NCI-H446 (cell line): ENCODE results near the gene ZSCAN26.

Experiments used
- DNase-seq, 2 experiments: peaks; one replicate each; lab custom pipeline; 2025; lab: John Stamatoyannopoulos, UW

Gene ZSCAN26

GRCh38 chr6:28266962-28267694, at the start of gene ZSCAN26:
ZSCAN26 (plus strand) TSS chr6:28267143; CDS start chr6:28271920, 4,777 bp downstream.
- DNase-seq = peak; percentile 85 to 91

GRCh38 chr6:28217890-28218289, 49.1 kb upstream of the ZSCAN26 start:
- no peak for DNase-seq

DNA sequence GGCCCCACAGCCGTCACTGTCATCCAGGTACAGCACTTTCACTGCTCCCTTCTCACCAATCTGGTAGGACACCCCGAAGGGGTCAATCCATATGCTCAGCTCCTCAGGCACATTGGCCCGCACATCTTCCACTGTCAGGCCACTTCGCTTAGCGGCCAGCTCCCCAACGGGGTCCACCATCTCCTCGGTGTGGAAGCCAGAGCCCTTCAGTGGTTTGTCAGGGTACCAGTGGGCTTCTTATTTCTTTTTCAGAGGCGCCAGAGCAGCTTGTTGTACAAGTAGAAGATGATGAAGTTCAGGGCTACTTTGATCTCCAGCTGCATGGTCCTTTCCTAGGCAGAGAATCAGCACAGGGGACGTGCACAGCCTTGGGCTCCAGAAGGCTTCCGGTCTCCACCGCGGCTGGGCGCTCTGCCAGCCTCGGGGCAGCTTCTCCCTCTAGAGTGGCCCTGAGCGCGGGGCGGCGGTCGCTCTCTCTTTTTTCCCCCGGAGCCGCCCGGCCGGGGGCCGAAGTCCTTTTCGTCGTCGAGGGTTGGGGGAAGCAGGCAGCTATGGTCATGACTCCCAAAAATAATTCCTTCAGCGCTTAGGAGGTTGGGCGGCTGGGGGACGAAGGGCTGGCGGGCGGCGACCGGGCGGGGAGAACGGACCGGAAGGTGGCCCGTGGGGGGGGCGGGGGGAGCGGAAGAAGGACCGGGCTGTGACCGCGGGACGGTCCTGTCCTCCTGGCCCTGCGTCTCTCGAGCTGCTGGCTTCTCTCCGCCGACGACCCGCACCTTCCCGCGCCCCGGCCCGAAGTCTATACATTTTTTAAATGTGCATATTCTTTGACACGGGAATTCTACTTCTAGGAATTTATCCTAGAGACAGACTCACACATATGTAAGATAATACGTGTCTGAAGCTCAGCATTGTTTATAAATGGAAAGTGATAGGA, 48.4 kb upstream of the ZSCAN26 start:
- peak in 1 of 2 experiments; percentile 70 for DNase-seq

- no peak for DNase-seq
Measured at GRCh38 chr6:28220257-28221133, 46.4 kb upstream of the ZSCAN26 start.

GRCh38 chr6:28224131-28225055, 42.5 kb upstream of the ZSCAN26 start:
- DNase-seq = no peak

- peak; percentile 67 to 85 for DNase-seq
Measured at GRCh38 chr6:28225056-28225834, 41.7 kb upstream of the ZSCAN26 start, which contains the start of gene ZSCAN9. ZSCAN9 (plus strand) TSS chr6:28225275; CDS start chr6:28227085, 1,810 bp downstream.

GRCh38 chr6:28226460-28226859, 40.5 kb upstream of the ZSCAN26 start:
- no peak for DNase-seq

- no peak for DNase-seq
Measured at GRCh38 chr6:28232785-28233184, 34.2 kb upstream of the ZSCAN26 start.

DNA sequence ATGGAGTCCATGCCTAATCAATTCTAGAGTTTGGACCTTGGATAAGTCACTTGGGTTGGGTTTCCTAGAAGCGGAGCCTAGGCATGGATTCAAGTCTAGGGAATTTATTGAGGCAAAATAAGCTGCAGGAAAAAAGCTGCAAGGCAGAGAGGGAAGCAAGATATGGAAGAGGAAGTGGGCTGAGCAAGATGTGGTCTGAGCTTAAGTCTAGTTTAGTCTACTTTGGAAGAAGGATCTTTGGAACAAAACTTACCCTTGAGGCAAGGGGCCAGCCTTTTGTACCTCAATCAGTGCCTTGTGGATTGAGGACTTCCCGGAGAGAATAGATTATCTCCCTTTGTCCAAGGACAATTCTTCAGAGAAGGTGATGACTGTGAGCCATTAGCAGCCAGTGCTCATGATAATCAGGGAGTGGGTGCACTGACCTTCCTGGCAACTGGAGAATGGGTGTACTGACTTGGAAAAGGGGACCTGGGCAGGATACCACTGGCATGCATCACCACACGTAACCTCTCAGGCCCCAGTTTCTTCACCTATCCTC, 31.0 kb upstream of the ZSCAN26 start:
- no peak for DNase-seq

- no peak for DNase-seq
Measured at GRCh38 chr6:28239636-28240035, 27.3 kb upstream of the ZSCAN26 start.

DNA sequence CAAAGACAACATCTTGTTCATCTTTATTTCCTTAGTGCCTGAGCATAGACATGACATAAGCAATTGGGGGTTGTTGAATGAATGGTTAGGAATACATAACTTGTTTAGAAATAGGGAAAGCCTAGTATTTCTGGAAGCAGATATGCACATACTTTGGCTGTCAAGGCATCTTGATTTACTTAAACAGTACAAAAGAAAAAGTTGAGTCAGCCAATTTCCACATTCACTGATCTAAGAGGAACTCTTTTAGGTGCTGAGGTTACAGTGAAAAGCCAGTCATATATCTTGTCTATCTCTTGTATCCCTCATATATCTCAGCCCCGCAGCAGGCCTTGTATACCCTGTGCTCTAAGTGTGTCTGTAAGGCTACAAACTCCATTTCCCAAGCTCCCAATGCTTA, 26.5 kb upstream of the ZSCAN26 start:
- DNase-seq = no peak

DNA sequence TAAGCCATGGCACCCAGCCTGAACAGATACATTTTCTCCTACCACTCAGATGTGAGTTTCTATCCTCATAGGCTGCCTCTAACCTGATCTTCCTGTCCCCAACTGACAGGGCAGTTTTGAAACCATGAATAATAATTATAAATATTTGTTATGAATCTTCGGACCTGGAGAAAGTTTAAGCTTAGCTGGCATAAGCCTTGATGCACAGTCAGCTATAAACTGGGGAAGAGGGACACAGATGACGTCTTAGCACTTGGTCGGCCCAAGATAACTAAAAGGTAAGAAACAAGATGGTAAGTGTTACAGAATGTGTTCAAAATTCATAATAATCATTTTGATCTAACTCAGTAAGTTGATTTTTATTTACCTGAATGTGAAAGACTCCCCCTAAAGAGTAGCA, 23.0 kb upstream of the ZSCAN26 start:
- no peak for DNase-seq

DNA sequence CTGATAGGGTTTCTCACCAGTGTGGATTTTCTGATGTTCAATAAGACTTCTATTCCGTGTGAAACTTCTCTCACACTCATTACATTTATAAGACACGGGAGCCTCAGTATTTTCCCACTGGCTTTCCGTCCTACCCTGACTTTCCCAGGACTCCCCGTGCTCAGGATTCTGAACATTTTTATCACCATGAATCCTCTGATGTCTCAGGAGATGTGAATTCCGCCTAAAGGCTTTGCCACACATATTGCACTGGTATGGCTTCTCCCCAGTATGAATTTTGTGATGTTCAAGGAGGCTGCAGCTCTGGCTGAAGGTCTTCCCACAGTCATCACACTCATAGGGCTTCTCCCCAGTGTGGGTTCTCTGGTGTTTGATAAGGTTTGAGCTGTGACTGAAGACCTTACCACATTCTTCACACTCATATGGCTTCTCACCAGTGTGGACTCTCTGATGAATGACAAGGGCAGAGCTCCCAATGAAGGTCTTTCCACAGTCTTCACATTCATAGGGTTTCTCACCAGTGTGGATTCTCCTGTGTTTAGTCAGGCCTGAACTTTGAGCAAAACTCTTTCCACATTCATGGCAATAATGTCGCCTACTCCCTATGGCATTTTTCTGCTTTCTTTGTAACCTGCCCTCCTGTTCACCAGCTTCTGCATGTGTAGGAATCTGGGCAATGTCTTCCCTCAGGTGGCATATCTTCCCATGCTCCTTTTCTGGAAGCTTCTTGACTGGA, 21.6 kb upstream of the ZSCAN26 start:
- DNase-seq = no peak

- DNase-seq = no peak
Measured at GRCh38 chr6:28248916-28249315, 18.0 kb upstream of the ZSCAN26 start.

DNA sequence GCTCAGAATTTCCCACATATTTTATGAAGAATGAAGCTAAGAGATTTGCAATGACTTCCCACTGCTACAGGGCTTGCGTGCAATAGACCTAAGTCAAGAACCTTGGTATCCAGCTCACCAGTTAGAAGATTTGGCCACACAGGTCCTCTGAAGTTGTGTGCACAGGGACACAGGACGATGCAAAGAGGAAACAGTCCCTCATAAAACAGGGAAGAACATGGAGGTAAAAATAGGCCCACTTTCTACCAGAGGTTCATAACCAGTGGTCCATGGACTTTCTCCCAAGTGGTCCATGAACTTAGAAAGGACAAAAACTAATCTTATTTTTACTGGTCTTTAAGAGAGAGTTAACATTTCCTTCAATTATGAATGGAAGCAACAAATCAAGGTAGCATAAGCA, 16.2 kb upstream of the ZSCAN26 start:
- no peak for DNase-seq

- no peak for DNase-seq
Measured at GRCh38 chr6:28251661-28252008, 15.3 kb upstream of the ZSCAN26 start.

GRCh38 chr6:28252009-28252975, 14.7 kb upstream of the ZSCAN26 start, which contains the start of gene ZKSCAN4:
ZKSCAN4 (minus strand) TSS chr6:28252269; CDS start chr6:28251980, 289 bp downstream.
- peak; percentile 68 to 86 for DNase-seq

DNA sequence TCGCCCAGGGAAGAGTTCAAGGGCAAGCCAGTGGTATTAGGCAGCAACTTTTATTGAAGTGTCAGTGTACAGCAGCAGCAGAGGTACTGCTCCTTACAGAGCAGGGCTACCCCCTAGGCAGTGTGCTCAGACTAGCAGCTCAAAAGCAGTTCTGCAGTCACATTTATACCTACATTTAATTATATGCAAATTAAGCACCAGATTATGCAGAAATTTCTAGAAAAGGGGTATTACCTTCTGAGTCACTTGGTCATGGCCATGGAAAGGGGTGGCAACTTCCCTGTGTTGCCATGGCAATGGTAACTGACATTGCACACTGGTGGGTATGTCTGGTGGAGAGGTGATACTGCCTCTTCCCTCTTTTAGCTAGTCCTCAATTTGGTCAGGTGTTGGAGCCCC, 12.8 kb upstream of the ZSCAN26 start:
- no peak for DNase-seq
